Activated T-cell treated with anti-CD3 and anti-CD28 coated beads, Interleukin-2, amount 50 U/mL, for 1 hour (primary cell): ENCODE data around the gene EIF3M.
"Not testable (repeated sequence)": the region's sequence is repeated elsewhere in the genome, so short reads cannot be mapped to it uniquely, and the experiment has no call there.

Source experiments
- DNase-seq: peaks from one replicate; pipeline ENCODE4 v3.0.0-alpha.2; 2020

Gene EIF3M

GRCh38 chr11:32597921-32598320 is 14.3 kb downstream of the EIF3M start:
- DNase-seq: no peak

- no peak for DNase-seq
These were observed 19.2 kb downstream of the EIF3M start for GRCh38 chr11:32602657-32603415.

GRCh38 chr11:32606220-32606619 is 22.6 kb downstream of the EIF3M start:
- no peak for DNase-seq

- DNase-seq: not testable (repeated sequence)
These were observed 25.2 kb downstream of the EIF3M start for GRCh38 chr11:32608826-32609225.

- no peak for DNase-seq
These were observed 27.2 kb downstream of the EIF3M start for GRCh38 chr11:32610797-32611352.

- DNase-seq: no peak
These were observed 30.0 kb downstream of the EIF3M start for GRCh38 chr11:32613500-32614151.

GRCh38 chr11:32615422-32615821 is 31.8 kb downstream of the EIF3M start:
- no peak for DNase-seq

- no peak for DNase-seq
These were observed 33.3 kb downstream of the EIF3M start for GRCh38 chr11:32616903-32617302.

- no peak for DNase-seq
These were observed 47.2 kb downstream of the EIF3M start for GRCh38 chr11:32630844-32631243.

- DNase-seq: no peak
These were observed 52.2 kb downstream of the EIF3M start for GRCh38 chr11:32635819-32636218.

GRCh38 chr11:32641361-32641760 is 57.7 kb downstream of the EIF3M start:
- DNase-seq: no peak

- no peak for DNase-seq
These were observed 59.9 kb downstream of the EIF3M start for GRCh38 chr11:32643526-32643925.
